Colon (tissue), 2 donors: ENCODE results near the gene NTRK3.
"Not testable (repeated sequence)": the region's sequence is repeated elsewhere in the genome, so short reads cannot be mapped to it uniquely, and the experiment has no call there.

Experiments
- FAIRE-seq: peaks from 2 replicates; lab custom pipeline; 2012; peaks lifted over from hg19 to GRCh38; lab: Jason Lieb, UNC
- donor health status: control.
- donor health status: control.

Gene NTRK3

DNA sequence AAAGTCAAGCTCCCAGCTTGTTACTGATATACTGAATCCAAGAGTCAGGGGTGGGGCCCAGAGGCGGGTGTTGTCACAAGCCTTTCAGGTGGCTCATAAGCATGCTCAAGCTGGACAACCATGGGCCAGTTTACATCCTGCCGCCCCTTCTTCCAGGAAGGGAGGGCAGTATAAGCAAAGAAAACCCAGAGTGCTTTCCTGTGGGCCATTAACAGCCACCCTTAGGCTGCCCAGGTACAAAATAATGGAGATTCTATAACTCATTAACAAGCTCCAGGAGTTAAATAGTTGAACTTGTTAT is 183.2 kb downstream of the NTRK3 start:
- no peak for FAIRE-seq

- no peak for FAIRE-seq
Measured at GRCh38 chr15:88072598-88073390, 183.7 kb downstream of the NTRK3 start.

GRCh38 chr15:88072133-88072532 is 184.4 kb downstream of the NTRK3 start:
- FAIRE-seq = not testable (repeated sequence)

- no peak for FAIRE-seq
Measured at GRCh38 chr15:88071141-88071540, 185.4 kb downstream of the NTRK3 start.

- no peak for FAIRE-seq
Measured at GRCh38 chr15:88069561-88069960, 187.0 kb downstream of the NTRK3 start.

DNA sequence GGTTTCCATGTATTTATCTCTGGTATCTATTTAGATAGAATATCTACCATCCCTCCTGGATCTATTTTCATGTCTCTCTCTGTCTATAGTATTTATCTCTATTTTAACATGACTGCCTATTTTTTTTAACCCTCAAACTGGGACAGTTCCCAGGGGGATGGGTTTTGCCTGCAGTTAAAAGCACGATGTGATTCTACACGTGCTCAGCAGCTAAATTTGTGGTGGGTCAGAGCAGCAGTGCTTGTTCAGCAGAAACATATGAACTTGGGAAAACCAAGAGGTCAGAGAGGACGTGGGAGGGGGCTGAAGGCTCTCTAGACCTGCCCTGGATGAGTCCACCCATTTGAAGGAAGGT is 189.2 kb downstream of the NTRK3 start:
- FAIRE-seq = no peak

DNA sequence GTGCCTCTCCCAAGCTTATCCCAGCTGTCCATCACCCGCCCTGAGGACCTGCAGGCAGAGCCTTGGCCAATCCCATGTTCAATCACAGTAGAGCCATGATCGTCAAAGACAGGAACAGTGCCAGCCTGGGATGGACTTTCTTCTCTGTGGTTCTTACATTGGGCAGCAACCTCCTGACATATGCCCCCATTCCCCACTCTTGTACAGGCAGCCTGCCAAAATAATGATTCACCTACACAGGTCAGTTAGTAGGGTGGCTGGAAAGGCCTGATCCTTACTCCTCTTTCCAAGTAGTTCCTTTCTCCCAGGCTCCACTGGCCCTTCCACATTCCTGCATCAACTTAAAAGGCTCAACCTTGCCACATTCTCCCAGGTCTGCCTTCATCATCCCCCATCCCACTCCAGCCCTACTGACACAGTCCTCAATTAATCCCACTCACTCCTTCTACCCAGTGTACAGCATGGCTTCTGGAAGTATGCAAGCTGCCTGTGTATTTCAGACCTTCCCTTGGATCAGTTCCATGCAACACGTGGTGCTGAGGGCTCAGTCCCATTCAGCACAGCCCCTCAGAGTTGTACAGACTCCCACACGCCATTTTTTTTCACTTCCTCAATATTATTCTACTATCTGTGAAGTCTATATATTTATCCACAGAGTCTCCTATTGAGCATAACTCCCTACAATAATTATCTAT is 189.8 kb downstream of the NTRK3 start:
- FAIRE-seq = no peak

- no peak for FAIRE-seq
Measured at GRCh38 chr15:88061452-88061851, 195.1 kb downstream of the NTRK3 start.

GRCh38 chr15:88060383-88060782 is 196.2 kb downstream of the NTRK3 start:
- no peak for FAIRE-seq

GRCh38 chr15:88057836-88058235 is 198.7 kb downstream of the NTRK3 start:
- no peak for FAIRE-seq

- no peak for FAIRE-seq
Measured at GRCh38 chr15:88049506-88049905, 207.0 kb downstream of the NTRK3 start.

DNA sequence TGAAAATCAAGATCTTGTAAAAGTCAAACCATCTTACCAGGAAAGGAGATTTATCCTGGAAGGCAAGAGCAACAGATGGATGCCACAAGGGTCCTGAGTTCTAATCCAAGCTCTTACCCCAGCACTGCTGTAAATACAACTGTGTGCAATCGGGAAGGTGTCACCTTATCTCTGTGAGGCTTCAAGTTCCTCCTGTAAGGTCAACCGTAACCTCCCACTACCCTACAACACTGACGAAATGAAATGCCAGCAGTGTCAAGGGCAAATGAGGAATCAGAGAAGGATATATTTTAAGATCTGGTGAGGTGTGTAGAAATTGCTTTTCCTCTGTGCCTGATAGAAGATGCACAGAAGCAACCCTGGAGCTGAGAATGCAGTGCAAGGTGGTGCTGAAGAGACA is 207.8 kb downstream of the NTRK3 start:
- FAIRE-seq = no peak

- FAIRE-seq = no peak
Measured at GRCh38 chr15:88048237-88048636, 208.3 kb downstream of the NTRK3 start.

- no peak for FAIRE-seq
Measured at GRCh38 chr15:88046576-88047129, 209.9 kb downstream of the NTRK3 start.

GRCh38 chr15:88043396-88043795 is 213.1 kb downstream of the NTRK3 start:
- no peak for FAIRE-seq

DNA sequence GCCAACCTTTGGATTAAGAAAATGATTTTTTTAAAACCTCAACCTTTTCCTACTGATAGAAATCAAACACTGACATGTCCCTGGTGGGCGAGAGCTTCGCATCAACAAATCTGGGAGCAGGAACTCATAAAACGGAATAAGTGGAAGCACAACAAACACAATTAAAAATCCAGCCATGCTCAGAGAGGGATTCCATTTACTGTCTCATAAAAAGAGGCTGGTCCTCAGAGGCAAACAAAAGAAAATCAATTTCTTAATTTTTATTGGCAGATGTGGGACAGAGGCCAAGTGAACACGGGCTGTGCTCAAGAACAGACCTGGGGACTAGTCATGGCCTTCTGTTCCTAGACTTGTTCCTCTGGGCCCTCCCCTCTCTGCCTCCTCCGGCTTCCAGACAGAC is 214.5 kb downstream of the NTRK3 start:
- no peak for FAIRE-seq

DNA sequence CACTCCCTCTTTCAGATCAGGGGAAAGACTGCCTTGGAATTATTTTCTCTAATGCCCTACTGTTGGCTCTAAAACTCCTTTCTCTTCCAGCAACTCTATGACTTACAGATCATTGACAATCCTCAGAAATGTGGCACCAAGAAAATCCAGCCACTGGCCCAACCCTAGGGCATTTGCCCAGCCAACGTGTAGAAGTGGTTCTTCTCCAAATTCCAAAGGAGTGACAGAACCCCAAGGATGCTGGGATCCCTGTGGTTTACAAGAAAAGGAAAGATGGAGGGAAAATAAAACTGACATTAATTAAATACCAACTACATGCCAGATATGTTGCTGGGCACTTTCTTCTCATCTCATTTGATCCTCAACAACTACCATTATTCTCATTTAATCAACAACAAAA is 216.0 kb downstream of the NTRK3 start:
- FAIRE-seq = no peak

GRCh38 chr15:88038261-88038660 is 218.3 kb downstream of the NTRK3 start:
- FAIRE-seq = no peak

DNA sequence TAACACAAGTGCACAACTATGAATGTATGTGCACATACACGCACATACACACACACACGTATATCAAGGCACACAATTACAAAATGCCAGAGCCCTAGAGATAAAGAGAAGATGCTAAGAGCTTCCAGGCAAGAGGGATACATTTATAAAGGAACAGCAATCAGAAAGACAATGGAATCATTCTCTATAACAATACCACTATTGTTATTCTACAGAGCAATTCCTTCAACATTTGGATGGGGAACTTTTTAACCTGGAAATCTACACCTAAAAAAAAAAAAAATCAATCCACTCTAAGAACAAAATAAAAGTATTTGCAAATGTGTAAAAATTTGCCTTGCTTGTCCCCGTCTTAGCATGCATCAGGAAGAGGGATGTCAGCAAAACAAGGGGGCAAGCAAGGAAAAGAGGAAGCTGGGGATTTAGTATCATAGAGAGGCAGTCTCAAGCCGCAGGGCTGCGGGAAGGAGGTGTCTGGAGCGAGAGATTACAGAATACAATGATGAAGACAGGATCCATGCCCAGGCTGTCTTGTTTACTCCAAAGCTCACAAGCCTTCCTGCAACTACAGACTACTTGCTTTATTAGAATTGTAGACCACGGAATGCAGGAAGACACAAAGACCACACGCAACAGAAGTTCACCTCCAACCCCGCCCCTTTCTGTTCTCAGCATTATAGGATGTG is 220.2 kb downstream of the NTRK3 start:
- no peak for FAIRE-seq

DNA sequence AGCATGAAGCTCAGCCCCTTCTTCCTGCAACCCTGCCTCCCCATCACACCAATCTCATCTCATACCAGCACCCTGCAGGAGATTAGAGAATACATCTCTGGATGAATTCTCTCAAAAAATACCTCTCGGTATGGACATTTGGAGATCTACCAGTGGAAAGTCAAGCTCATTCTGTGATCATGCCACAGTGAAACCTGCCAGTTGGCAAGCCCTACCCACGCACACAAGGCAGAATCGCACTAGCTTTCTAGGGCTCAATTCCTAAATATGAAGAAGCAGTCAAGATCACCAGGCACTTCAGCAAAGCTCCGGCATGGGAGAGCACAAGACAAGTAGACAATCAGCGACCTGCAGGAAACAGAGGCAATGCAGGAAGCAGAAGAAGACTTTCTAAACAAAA is 221.2 kb downstream of the NTRK3 start:
- FAIRE-seq = no peak

DNA sequence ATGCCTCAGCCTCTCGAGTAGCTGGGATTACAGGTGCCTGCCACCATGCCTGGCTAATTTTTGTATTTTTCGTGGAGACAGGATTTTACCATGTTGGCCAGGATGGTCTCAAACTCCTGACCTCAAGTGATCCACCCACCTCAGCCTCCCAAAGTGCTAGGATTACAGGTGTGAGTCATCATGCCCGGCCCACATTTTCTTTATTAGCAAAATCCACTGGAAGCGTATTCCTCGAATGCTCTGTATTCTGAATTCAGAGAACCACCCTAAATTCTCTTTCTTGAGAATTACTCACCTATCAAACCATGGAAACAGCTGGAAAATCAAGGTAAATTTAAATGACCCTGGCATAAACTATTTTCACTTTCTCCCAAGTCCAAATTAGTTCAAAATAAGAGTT is 223.1 kb downstream of the NTRK3 start:
- not testable (repeated sequence) for FAIRE-seq

- FAIRE-seq = no peak
Measured at GRCh38 chr15:88032787-88033186, 223.8 kb downstream of the NTRK3 start.

- no peak for FAIRE-seq
Measured at GRCh38 chr15:88031461-88031860, 225.1 kb downstream of the NTRK3 start.
